Smooth muscle cell (in vitro differentiated cells): Measurements from ENCODE around the gene KATNB1. TPM values are rescaled to one million over a fixed set of nuclear protein-coding genes. Genes with fewer than 3 reads are reported as not detected.

Source experiments
- DNase-seq: peaks from one replicate; lab custom pipeline; 2025; ENCODE audit not compliant: unreplicated experiment; lab: John Stamatoyannopoulos, UW
- H2AFZ ChIP-seq: fragments of 200-600 bp; sonication (generic); 2 replicates; pipeline ENCODE4 v1.6.0; 2016; ENCODE audit warnings: antibody characterized with exemption, low read depth, mild to moderate bottlenecking
- H3F3A ChIP-seq: fragments of 200-600 bp; sonication (generic); 2 replicates; pipeline ENCODE4 v1.6.0; 2017; ENCODE audit warnings: antibody characterized with exemption, low read depth
- H3K27ac ChIP-seq: fragments of 200-600 bp; sonication (generic); 2 replicates; pipeline ENCODE4 v1.5.1; 2016; ENCODE audit warnings: low read depth, mild to moderate bottlenecking
- H3K27me3 ChIP-seq: fragments of 200-600 bp; sonication (generic); 2 replicates; pipeline ENCODE4 v1.6.1; 2016; ENCODE audit warnings: low read depth, mild to moderate bottlenecking
- H3K36me3 ChIP-seq: fragments of 200-600 bp; sonication (generic); 2 replicates; pipeline ENCODE4 v1.5.1; 2016; ENCODE audit warnings: low read depth
- H3K4me1 ChIP-seq: fragments of 200-600 bp; sonication (generic); 2 replicates; pipeline ENCODE4 v1.5.1; 2016; ENCODE audit warnings: low read depth
- H3K4me2 ChIP-seq: fragments of 200-600 bp; sonication (generic); 2 replicates; pipeline ENCODE4 v1.6.0; 2016; ENCODE audit warnings: mild to moderate bottlenecking
- H3K4me3 ChIP-seq: fragments of 200-600 bp; sonication (generic); 2 replicates; pipeline ENCODE4 v1.5.1; 2016; ENCODE audit warnings: mild to moderate bottlenecking
- H3K79me2 ChIP-seq: fragments of 200-600 bp; sonication (generic); 2 replicates; pipeline ENCODE4 v1.6.0; 2016; ENCODE audit warnings: low read depth, mild to moderate bottlenecking
- H3K9ac ChIP-seq: fragments of 200-600 bp; sonication (generic); 2 replicates; pipeline ENCODE4 v1.6.0; 2016; ENCODE audit warnings: low read depth
- H3K9me3 ChIP-seq: fragments of 200-600 bp; sonication (generic); replicated peaks from 2 replicates; pipeline ENCODE4 v1.5.1; 2016; ENCODE audit warnings: low read depth
- H4K20me1 ChIP-seq: fragments of 200-600 bp; sonication (generic); 2 replicates; pipeline ENCODE4 v1.6.0; 2016; ENCODE audit warnings: low read depth
- WGBS: methylation state at CpG from one replicate; pipeline ENCODE4 v1.1.7; 2016; ENCODE audit warnings: low lambda C conversion rate; 5-methylcytosine and 5-hydroxymethylcytosine counted together
- polyA plus RNA-seq: library from polyadenylated mRNA; unstranded; fragments of >200 nt; fragmentation: Nextera tagmentation; extraction: Ambion mirVana; gene quantifications from 2 replicates; pipeline ENCODE4 v1.2.1, GENCODE V29; 2016
- total RNA-seq: library from RNA; depleted of rRNA; stranded (reverse); fragments of >200 nt; gene quantifications from 2 replicates; pipeline ENCODE4 v1.2.3, GENCODE V29; 2014
- TF ChIP-seq, protein P1 (sequence below): fragments of 200-600 bp; sonication (generic); IDR thresholded peaks from 2 replicates; pipeline ENCODE4 v1.5.1; 2017; ENCODE audit warnings: borderline replicate concordance, mild to moderate bottlenecking, antibody characterized with exemption; ENCODE audit not compliant: insufficient read depth, poor library complexity, severe bottlenecking

KATNB1 gene
- total and polyA plus RNA-seq, 2 experiments from 2014 or later = 11.9 to 23.6 TPM

DNA sequence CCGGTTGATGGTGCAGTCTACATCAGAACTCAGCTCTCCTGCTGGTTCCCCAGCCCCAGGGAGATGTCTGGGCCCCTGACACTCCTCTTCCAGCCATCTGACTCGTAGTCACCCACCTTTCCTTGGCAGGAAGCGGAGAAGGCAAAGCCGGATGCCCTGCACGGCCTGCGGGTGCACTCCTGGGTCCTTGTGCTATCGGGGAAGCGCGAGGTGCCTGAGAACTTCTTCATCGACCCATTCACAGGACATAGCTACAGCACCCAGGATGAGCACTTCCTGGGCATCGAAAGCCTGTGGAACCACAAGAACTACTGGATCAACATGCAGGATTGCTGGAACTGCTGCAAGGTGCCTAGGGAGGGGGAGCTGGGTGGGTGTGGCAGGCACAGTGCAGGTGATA is 28.2 kb upstream of the KATNB1 start:
- TF ChIP-seq, protein P1, sequence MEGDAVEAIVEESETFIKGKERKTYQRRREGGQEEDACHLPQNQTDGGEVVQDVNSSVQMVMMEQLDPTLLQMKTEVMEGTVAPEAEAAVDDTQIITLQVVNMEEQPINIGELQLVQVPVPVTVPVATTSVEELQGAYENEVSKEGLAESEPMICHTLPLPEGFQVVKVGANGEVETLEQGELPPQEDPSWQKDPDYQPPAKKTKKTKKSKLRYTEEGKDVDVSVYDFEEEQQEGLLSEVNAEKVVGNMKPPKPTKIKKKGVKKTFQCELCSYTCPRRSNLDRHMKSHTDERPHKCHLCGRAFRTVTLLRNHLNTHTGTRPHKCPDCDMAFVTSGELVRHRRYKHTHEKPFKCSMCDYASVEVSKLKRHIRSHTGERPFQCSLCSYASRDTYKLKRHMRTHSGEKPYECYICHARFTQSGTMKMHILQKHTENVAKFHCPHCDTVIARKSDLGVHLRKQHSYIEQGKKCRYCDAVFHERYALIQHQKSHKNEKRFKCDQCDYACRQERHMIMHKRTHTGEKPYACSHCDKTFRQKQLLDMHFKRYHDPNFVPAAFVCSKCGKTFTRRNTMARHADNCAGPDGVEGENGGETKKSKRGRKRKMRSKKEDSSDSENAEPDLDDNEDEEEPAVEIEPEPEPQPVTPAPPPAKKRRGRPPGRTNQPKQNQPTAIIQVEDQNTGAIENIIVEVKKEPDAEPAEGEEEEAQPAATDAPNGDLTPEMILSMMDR = no peak
- Histone ChIP-seq H3K9me3 (no peaks in the 10 kb centered on the region), H3F3A (no peaks in the 10 kb centered on the region), H3K4me1 (no peaks in the 10 kb centered on the region), H3K9ac (no peak overlapping the region), H3K27ac (no peak overlapping the region), H3K79me2 (no peaks in the 10 kb centered on the region), H2AFZ (no peak overlapping the region), H3K27me3 (no peaks in the 10 kb centered on the region), H3K4me2 (no peak overlapping the region), H3K36me3 (no peaks in the 10 kb centered on the region), H4K20me1 (no peaks in the 10 kb centered on the region), H3K4me3 (no peak overlapping the region)
- WGBS = 88% methylated on average over 11 of the region's 11 CpGs
- no peak for DNase-seq

DNA sequence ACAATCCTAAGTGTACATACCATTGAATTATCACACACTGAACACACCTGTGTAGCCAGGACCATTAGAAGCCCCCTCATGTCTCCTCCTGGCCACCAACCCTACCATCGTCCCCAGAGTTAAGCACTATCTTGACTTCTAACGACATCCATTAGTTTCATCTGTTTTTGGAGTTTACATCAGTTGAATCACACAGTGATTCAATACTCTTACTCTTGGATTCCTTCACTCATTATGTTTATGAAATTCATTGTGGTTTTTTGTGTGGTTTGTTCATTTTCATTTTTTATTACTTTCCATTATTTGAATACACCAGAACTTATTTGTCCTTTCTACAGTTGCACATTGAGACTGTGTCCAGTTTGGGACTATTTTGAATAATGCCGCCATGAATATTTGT is 27.4 kb upstream of the KATNB1 start:
- H4K20me1 ChIP-seq = no peaks in the 10 kb centered on the region
- no peaks in the 10 kb centered on the region for H3K9me3 ChIP-seq
- DNase-seq = no peak

DNA sequence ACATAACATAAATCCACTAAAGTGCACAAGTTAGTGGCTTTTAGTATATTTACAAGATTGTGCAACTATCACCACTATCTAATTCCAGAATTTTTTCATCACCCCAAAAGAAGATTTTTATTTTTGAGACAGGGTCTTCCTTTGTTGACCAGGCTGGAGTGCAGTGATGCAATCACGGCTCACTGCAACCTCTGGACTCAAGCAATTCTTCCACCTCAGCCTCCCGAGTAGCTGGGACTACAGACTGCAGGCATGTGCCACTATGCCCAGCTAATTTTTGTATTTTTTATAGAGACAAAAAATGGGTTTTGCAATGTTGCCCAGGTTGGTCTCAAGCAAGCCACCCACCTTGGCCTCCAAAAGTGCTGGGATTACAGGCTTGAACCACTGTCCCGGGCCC is 25.9 kb upstream of the KATNB1 start:
- no peak overlapping the region for H3K4me2 ChIP-seq
- no peak for DNase-seq
- H3F3A ChIP-seq = no peaks in the 10 kb centered on the region
- H4K20me1 ChIP-seq = no peaks in the 10 kb centered on the region
- no peaks in the 10 kb centered on the region for H3K79me2 ChIP-seq
- H3K9ac ChIP-seq = no peak overlapping the region
- no peaks in the 10 kb centered on the region for H3K36me3 ChIP-seq
- TF ChIP-seq, protein P1 = no peak
- no peak overlapping the region for H3K27ac ChIP-seq
- H2AFZ ChIP-seq = no peak overlapping the region
- no peak overlapping the region for H3K4me3 ChIP-seq
- WGBS = 89% methylated on average over 3 of the region's 3 CpGs
- no peaks in the 10 kb centered on the region for H3K27me3 ChIP-seq
- H3K4me1 ChIP-seq = no peaks in the 10 kb centered on the region
- H3K9me3 ChIP-seq = no peaks in the 10 kb centered on the region

More for the DNA sequence above, 27.4 kb upstream of the KATNB1 start:
- TF ChIP-seq, protein P1 = no peak
- Histone ChIP-seq H3K9ac (no peak overlapping the region), H3K4me3 (no peak overlapping the region), H3K4me2 (no peak overlapping the region), H3K36me3 (no peaks in the 10 kb centered on the region), H3K27me3 (no peaks in the 10 kb centered on the region), H3F3A (no peaks in the 10 kb centered on the region), H2AFZ (no peak overlapping the region), H3K79me2 (no peaks in the 10 kb centered on the region), H3K4me1 (no peaks in the 10 kb centered on the region), H3K27ac (no peak overlapping the region)
- 88% methylated on average over 3 of the region's 3 CpGs for WGBS

DNA sequence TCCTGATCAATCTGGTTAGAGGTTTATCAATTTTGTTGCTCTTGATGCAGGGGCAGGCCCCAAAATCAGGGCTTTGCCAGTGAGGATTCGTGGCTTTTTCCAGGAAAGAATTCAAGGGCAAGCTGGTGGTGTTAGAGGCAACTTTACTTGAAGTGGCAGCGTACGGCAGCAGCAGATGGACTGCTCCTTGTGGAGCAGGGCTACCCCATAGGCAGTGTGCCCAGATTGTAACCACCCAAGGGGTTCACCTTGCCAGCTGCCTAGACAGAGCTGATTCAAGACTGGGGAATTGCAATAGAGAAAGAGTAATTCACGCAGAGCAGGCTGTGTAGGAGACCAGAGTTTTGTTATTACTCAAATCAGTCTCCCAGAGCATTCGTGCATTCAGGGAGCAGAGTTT is 24.2 kb upstream of the KATNB1 start:
- no peak for DNase-seq
- H3K79me2 ChIP-seq = no peaks in the 10 kb centered on the region
- H3K4me3 ChIP-seq = no peak overlapping the region
- no peaks in the 10 kb centered on the region for H3K4me1 ChIP-seq
- no peak overlapping the region for H3K27ac ChIP-seq
- H3K27me3 ChIP-seq = no peaks in the 10 kb centered on the region
- no peak overlapping the region for H3K4me2 ChIP-seq
- H2AFZ ChIP-seq = no peak overlapping the region
- WGBS = 92% methylated on average over 5 of the region's 5 CpGs
- H3K36me3 ChIP-seq = no peaks in the 10 kb centered on the region
- no peak overlapping the region for H3K9ac ChIP-seq
- TF ChIP-seq, protein P1 = no peak
- H4K20me1 ChIP-seq = no peaks in the 10 kb centered on the region
- H3F3A ChIP-seq = no peaks in the 10 kb centered on the region
- H3K9me3 ChIP-seq = no peaks in the 10 kb centered on the region
